ENCODE results near the gene KRTAP10-4.
"Not testable (repeated sequence)": the region's sequence is repeated elsewhere in the genome, so short reads cannot be mapped to it uniquely, and the experiment has no call there.

KRTAP10-4 gene

GRCh38 chr21:44547656-44548331 is 25.7 kb upstream of the KRTAP10-4 start:
- DNase-seq (ENCODE audit: low spot score), result no peak
- in situ Hi-C loops (cut with MboI; ENCODE audit: low sequenced_read_pairs, unreplicated experiment), result no loop called here
- TF ChIP-seq, protein P1, sequence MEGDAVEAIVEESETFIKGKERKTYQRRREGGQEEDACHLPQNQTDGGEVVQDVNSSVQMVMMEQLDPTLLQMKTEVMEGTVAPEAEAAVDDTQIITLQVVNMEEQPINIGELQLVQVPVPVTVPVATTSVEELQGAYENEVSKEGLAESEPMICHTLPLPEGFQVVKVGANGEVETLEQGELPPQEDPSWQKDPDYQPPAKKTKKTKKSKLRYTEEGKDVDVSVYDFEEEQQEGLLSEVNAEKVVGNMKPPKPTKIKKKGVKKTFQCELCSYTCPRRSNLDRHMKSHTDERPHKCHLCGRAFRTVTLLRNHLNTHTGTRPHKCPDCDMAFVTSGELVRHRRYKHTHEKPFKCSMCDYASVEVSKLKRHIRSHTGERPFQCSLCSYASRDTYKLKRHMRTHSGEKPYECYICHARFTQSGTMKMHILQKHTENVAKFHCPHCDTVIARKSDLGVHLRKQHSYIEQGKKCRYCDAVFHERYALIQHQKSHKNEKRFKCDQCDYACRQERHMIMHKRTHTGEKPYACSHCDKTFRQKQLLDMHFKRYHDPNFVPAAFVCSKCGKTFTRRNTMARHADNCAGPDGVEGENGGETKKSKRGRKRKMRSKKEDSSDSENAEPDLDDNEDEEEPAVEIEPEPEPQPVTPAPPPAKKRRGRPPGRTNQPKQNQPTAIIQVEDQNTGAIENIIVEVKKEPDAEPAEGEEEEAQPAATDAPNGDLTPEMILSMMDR (IDR thresholded peaks at IDR 0.05; ENCODE audit: borderline replicate concordance, control extremely low read depth, extremely low read depth, insufficient read depth, missing control alignments), result no peak

DNA sequence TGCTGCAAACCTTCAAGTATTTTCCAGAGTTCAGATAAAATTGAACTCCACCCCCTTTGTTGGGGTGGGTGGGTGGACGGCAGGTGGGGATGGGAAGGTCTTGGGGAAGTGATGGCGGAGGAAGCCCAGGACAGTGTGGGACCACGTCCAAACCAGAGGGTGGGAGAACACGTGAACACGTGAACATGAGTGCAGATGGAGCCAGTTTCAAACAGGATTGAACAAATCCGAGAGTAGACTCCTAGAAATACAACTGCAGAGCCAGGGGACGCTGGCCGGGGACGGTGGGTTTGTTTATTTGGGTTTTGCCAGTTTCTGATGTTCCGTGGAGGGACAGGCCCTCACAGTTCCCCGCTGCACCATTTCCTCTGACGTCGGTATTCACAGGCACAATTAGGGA is 25.1 kb upstream of the KRTAP10-4 start:
- TF ChIP-seq, protein P1 (IDR thresholded peaks at IDR 0.05; ENCODE audit: borderline replicate concordance, control extremely low read depth, extremely low read depth, insufficient read depth, missing control alignments), result no peak
- no peak for DNase-seq (ENCODE audit: low spot score)
- in situ Hi-C loops (cut with MboI; ENCODE audit: low sequenced_read_pairs, unreplicated experiment), result no loop called here

DNA sequence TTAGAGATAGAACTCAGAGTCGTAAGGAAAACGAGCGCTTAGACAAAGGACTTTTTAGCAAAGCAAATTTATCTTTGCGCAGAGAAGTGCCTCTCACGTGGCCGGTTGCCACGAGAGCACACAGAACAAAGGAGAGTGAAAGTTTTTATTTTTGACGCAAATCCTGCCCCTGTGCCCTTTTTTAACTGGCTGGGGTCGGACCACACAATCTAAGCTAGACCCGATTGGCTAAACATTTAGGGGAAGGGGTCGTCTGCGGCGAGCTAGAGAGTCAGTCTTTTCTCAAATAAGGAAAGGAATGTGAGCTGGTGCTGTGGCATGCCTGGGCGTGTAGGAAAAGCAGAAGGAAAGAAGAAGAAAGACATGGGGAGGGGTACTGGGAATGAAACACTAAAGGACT is 24.6 kb upstream of the KRTAP10-4 start:
- in situ Hi-C loops (cut with MboI; ENCODE audit: low sequenced_read_pairs, unreplicated experiment), result no loop called here
- no peak for DNase-seq (ENCODE audit: low spot score)
- TF ChIP-seq, protein P1 (IDR thresholded peaks at IDR 0.05; ENCODE audit: borderline replicate concordance, control extremely low read depth, extremely low read depth, insufficient read depth, missing control alignments), result no peak

- in situ Hi-C loops (cut with MboI; ENCODE audit: low sequenced_read_pairs, unreplicated experiment), result no loop called here
- no peak for DNase-seq (ENCODE audit: low spot score)
Observed at GRCh38 chr21:44549525-44550211, 23.9 kb upstream of the KRTAP10-4 start.

GRCh38 chr21:44550285-44550684 is 23.2 kb upstream of the KRTAP10-4 start:
- in situ Hi-C loops (cut with MboI; ENCODE audit: low sequenced_read_pairs, unreplicated experiment); DNase-seq (ENCODE audit: low spot score): not testable (repeated sequence)

More at GRCh38 chr21:44549525-44550211, 23.9 kb upstream of the KRTAP10-4 start:
- TF ChIP-seq, protein P1 (IDR thresholded peaks at IDR 0.05; ENCODE audit: borderline replicate concordance, control extremely low read depth, extremely low read depth, insufficient read depth, missing control alignments), result no peak

DNA sequence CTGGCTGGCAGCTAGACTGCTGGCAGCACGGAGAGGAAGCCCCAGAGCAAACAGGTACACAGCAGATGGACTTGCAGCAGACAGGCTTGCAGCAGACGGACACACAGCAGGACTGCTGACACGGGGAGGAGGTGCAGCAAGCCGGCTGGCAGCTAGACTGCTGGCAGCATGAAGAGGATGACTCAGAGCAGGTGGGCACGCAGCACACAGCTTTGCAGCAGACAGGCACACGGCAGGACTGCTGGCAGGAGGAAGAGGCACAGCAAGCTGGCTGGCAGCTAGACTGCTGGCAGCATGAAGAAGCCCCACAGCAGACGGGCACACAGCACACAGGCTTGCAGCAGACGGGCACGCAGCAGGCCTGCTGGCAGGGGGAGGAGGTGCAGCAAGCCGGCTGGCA is 22.7 kb upstream of the KRTAP10-4 start:
- in situ Hi-C loops (cut with MboI; ENCODE audit: low sequenced_read_pairs, unreplicated experiment), result no loop called here
- no peak for DNase-seq (ENCODE audit: low spot score)
- TF ChIP-seq, protein P1 (IDR thresholded peaks at IDR 0.05; ENCODE audit: borderline replicate concordance, control extremely low read depth, extremely low read depth, insufficient read depth, missing control alignments), result no peak

- in situ Hi-C loops (cut with MboI; ENCODE audit: low sequenced_read_pairs, unreplicated experiment), result no loop called here
- no peak for DNase-seq (ENCODE audit: low spot score)
- TF ChIP-seq, protein P1 (IDR thresholded peaks at IDR 0.05; ENCODE audit: borderline replicate concordance, control extremely low read depth, extremely low read depth, insufficient read depth, missing control alignments), result no peak
Observed at GRCh38 chr21:44551340-44551961, 22.1 kb upstream of the KRTAP10-4 start, which contains the start of gene KRTAP10-2. Gene KRTAP10-2 (minus strand): TSS chr21:44551505. CDS start chr21:44551458, 47 bp downstream.
